Stimulated activated effector memory CD8-positive, alpha-beta T cell treated with anti-CD3 and anti-CD28 coated beads, Interleukin-12 subunit alpha, Interleukin-12 subunit beta, amount 100 ng/mL, for 72 hours (primary cell): ENCODE data around the gene RELB.
"Not testable (repeated sequence)": the region's sequence is repeated elsewhere in the genome, so short reads cannot be mapped to it uniquely, and the experiment has no call there.

Source experiments
- ATAC-seq: fragments of 150-1000 bp; cut with Tn5 transposase; 2 replicates; pipeline ENCODE4 v1.10.0; 2021
- DNase-seq, 2 donors: peaks; one replicate each; pipeline ENCODE4 v3.0.0; 2021 to 2022; ENCODE audit warnings: low spot score in 2 of 2
- H3K27ac Mint-ChIP-seq: one replicate; pipeline ENCODE4 v1.8.0; 2022; ENCODE audit warnings: mild to moderate bottlenecking, mixed read lengths
- H3K36me3 Mint-ChIP-seq: one replicate; pipeline ENCODE4 v1.8.0; 2022; ENCODE audit warnings: mild to moderate bottlenecking, mixed read lengths
- H3K4me1 Mint-ChIP-seq: one replicate; pipeline ENCODE4 v1.8.0; 2022; ENCODE audit warnings: mixed read lengths
- H3K4me3 Mint-ChIP-seq: one replicate; pipeline ENCODE4 v1.8.0; 2022; ENCODE audit warnings: mild to moderate bottlenecking, mixed read lengths
- H3K9me3 Mint-ChIP-seq: one replicate; pipeline ENCODE4 v1.8.0; 2022; ENCODE audit warnings: mixed read lengths

The RELB gene

GRCh38 chr19:45001087-45001739, at the start of gene RELB:
RELB (plus strand) TSS chr19:45001464; CDS start chr19:45001580, 116 bp downstream.
- Mint-ChIP-seq H3K9me3 (no peaks in the 10 kb centered on the region), H3K36me3 (peaks cover 49% of the 10 kb centered on the region), H3K27ac (peak within 1 kb of the TSS; percentile 97), H3K4me3 (peak within 1 kb of the TSS; percentile 86), H3K4me1 (peaks cover 16% of the 10 kb centered on the region)
- peak; percentile 99 for DNase-seq
- ATAC-seq = peak; percentile 83

DNA sequence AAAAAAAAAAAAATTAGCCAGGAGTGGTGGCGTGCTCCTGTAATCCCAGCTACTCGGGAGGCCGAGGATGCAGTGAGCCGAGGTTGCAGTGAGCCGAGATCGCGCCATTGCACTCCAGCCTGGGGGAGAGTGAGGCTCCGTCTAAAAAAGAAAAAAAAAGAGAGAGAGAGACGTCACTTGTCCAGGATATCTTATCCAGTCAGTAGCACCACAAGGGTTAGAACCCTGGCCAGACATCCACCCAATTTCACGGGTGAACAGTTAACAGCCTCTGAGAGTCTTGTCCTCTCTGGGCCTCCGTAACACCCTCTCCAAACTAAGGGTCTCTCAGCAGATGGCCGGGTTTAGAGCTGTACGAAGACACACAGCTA, 47.0 kb upstream of the RELB start:
- Mint-ChIP-seq H3K4me3 (peak overlapping the region; percentile 87), H3K36me3 (peaks cover 19% of the 10 kb centered on the region), H3K4me1 (peaks cover 34% of the 10 kb centered on the region), H3K9me3 (no peaks in the 10 kb centered on the region), H3K27ac (peak overlapping the region; percentile 92)
- ATAC-seq = peak; percentile 0
- no peak for DNase-seq

DNA sequence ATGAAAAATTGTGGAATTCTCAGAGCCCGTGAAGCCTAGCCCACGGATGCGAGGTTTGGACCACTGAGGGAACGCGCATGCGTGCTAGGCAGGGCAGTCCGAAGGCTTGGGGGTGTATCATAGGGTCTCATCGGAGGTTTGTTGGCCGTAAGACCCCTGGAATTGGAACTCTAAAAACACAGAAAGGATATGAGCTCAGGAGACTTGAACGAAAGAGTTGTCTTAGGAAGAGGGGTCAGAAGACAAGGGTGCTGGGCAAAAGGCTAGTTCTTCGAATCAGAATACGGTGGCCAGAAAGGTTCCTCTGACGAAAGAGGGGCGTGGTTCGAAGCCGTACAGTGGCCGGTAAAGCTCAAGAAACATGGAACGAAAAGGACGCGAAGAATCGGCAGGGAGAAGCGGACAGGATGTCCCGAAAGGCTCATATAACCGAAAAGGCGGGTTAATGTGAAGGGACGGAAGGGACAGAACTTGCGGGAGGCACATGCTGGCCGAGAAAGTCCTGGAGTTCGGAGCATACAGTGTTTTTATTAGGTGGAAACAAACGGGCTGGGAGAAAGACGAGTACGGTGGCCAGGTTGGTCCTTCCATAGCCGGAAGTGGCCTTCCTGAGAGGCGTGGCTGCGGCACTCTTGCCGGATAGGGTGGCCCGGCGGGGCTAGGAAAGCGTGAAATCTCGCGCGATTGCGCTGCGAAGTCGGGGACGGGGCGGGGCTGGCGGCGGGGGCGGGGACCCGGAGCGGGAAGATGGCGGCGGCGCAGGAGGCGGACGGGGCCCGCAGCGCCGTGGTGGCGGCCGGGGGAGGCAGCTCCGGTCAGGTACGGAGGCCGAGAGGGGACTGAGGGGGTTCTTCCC, 46.4 kb upstream of the RELB start, which contains the start of gene CLPTM1:
TSS of gene CLPTM1 (plus strand) at position 732 of the 856 bp plus-strand sequence. CDS start at position 748, 16 bp downstream.
- Mint-ChIP-seq H3K9me3 (no peaks in the 10 kb centered on the region), H3K27ac (peak within 1 kb of the TSS; percentile 92), H3K36me3 (peaks cover 19% of the 10 kb centered on the region), H3K4me1 (peaks cover 40% of the 10 kb centered on the region), H3K4me3 (peak within 1 kb of the TSS; percentile 87)
- peak; percentile 96 for ATAC-seq
- DNase-seq = peak; percentile 91 to 96

- Mint-ChIP-seq H3K4me1 (peaks cover 49% of the 10 kb centered on the region), H3K36me3 (peaks cover 25% of the 10 kb centered on the region), H3K4me3 (peak overlapping the region; percentile 87), H3K9me3 (no peaks in the 10 kb centered on the region), H3K27ac (peak overlapping the region; percentile 92)
- DNase-seq (no peak), ATAC-seq (peak; percentile 31)
These were observed 45.5 kb upstream of the RELB start for GRCh38 chr19:44955505-44956439.

DNA sequence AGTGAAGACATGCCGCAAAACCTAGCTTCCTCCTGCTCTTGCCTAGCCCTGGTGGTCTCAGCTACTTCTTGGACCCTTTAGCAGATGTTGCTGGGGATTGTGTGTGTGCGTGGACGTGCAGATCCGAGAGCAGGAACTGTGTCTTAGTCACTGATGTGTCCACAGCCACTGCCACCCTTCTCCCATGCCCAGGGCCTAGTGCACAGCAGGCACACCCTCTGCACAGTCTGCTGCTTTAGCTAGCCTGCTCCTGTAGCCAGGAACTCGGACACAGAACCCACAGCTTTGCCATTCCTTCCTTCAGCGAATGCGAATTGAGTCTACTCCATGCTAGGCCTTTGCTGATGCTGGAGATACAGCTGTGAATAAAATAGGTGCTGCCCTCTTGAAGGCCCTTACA, 43.7 kb upstream of the RELB start:
- peaks cover 35% of the 10 kb centered on the region for H3K36me3 Mint-ChIP-seq
- peaks cover 58% of the 10 kb centered on the region for H3K4me1 Mint-ChIP-seq
- H3K9me3 Mint-ChIP-seq = no peaks in the 10 kb centered on the region
- peak overlapping the region; percentile 87 for H3K4me3 Mint-ChIP-seq
- no peak for ATAC-seq
- peak overlapping the region; percentile 92 for H3K27ac Mint-ChIP-seq
- DNase-seq = no peak

- no peaks in the 10 kb centered on the region for H3K9me3 Mint-ChIP-seq
- peak overlapping the region; percentile 92 for H3K27ac Mint-ChIP-seq
- ATAC-seq = no peak
- no peak for DNase-seq
- H3K4me3 Mint-ChIP-seq = no peak overlapping the region
- H3K36me3 Mint-ChIP-seq = peaks cover 41% of the 10 kb centered on the region
- H3K4me1 Mint-ChIP-seq = peaks cover 58% of the 10 kb centered on the region
These were observed 43.2 kb upstream of the RELB start for GRCh38 chr19:44958090-44958489.

GRCh38 chr19:44959691-44960090, 41.6 kb upstream of the RELB start:
- Mint-ChIP-seq H3K9me3 (no peaks in the 10 kb centered on the region), H3K4me1 (peaks cover 54% of the 10 kb centered on the region), H3K36me3 (peaks cover 50% of the 10 kb centered on the region), H3K4me3 (no peak overlapping the region), H3K27ac (peak overlapping the region; percentile 92)
- no peak for DNase-seq
- no peak for ATAC-seq

GRCh38 chr19:44960906-44961728, 40.1 kb upstream of the RELB start:
- Mint-ChIP-seq H3K36me3 (peaks cover 60% of the 10 kb centered on the region), H3K4me1 (peaks cover 46% of the 10 kb centered on the region), H3K9me3 (no peaks in the 10 kb centered on the region), H3K4me3 (no peak overlapping the region), H3K27ac (peak overlapping the region; percentile 92)
- ATAC-seq (no peak), DNase-seq (no peak)

DNA sequence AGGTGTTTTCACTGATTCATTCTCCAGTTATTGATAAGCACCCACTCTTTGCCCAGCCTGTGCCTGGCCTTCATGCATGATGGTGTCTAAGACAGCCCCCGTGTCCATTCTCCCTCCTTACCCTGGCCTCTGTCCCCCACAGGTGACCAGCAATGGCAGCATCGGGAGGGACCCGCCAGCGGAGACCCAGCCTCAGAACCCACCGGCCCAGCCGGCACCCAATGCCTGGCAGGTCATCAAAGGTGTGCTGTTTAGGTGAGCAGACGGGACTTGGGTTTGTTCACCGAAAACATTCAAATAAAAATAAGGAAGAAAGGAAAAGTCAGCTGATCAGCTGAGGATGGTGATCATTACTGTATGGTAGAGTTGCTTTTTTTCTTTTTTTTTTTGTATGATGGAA, 39.4 kb upstream of the RELB start:
- Mint-ChIP-seq H3K27ac (peak overlapping the region; percentile 92), H3K4me1 (peaks cover 39% of the 10 kb centered on the region), H3K36me3 (peaks cover 67% of the 10 kb centered on the region), H3K4me3 (no peak overlapping the region), H3K9me3 (no peaks in the 10 kb centered on the region)
- ATAC-seq = no peak
- no peak for DNase-seq

DNA sequence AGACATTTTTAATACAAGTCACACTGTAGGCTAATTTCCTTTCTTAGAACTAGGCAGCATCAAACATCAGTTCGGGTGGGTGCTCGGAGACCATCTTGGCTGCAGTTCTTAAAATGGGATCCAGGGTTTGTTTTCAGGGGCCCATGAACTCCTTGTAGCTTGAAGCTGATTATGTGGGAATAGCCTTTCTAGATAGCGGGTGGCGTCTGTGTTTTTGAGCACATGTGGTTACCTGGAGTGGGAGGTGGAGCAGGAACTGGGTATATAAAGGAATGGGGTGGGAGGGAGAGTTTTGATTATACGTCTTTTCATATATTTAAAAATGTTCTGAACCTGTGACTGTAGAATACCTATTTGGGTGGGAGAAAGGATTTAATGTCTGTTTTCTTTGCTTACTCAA, 33.1 kb upstream of the RELB start:
- Mint-ChIP-seq H3K9me3 (no peaks in the 10 kb centered on the region), H3K4me3 (no peak overlapping the region), H3K27ac (peak overlapping the region; percentile 29), H3K4me1 (peaks cover 8% of the 10 kb centered on the region), H3K36me3 (peaks cover 95% of the 10 kb centered on the region)
- ATAC-seq (no peak), DNase-seq (no peak)

GRCh38 chr19:44968670-44969069, 32.6 kb upstream of the RELB start:
- Mint-ChIP-seq H3K4me1 (peaks cover 8% of the 10 kb centered on the region), H3K36me3 (peaks cover 95% of the 10 kb centered on the region), H3K4me3 (no peak overlapping the region), H3K9me3 (no peaks in the 10 kb centered on the region), H3K27ac (no peak overlapping the region)
- DNase-seq = no peak
- ATAC-seq = no peak

DNA sequence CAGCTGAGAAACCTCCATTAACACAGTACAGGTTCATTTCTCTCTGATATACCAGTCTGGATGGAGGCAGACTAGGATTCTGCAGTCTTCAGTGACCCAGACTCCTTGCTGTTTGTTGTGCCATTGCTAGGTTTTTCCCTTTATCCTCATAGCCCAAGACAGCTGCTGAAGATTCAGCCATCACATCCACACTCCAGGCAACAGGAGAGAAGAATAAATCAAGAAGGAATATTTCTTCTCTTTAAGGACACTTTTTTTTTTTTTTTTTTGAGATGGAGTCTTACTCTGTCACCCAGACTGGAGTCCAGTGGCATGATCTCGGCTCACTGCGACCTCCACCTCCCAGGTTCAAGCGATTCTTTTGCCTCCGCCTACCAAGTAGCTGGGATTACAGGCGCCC, 31.8 kb upstream of the RELB start:
- DNase-seq = no peak
- H3K4me3 Mint-ChIP-seq = no peak overlapping the region
- H3K27ac Mint-ChIP-seq = no peak overlapping the region
- no peak for ATAC-seq
- peaks cover 95% of the 10 kb centered on the region for H3K36me3 Mint-ChIP-seq
- H3K4me1 Mint-ChIP-seq = peaks cover 14% of the 10 kb centered on the region
- no peaks in the 10 kb centered on the region for H3K9me3 Mint-ChIP-seq

- not testable (repeated sequence) for H3K27ac Mint-ChIP-seq, H3K4me3 Mint-ChIP-seq, DNase-seq, H3K9me3 Mint-ChIP-seq, ATAC-seq
- Mint-ChIP-seq H3K4me1 (peaks cover 14% of the 10 kb centered on the region), H3K36me3 (peaks cover 95% of the 10 kb centered on the region)
These were observed 29.8 kb upstream of the RELB start for GRCh38 chr19:44971451-44971850.

- DNase-seq (no peak), ATAC-seq (no peak)
- no peak overlapping the region for H3K4me3 Mint-ChIP-seq
- peaks cover 95% of the 10 kb centered on the region for H3K36me3 Mint-ChIP-seq
- H3K27ac Mint-ChIP-seq = peak overlapping the region; percentile 54
- peaks cover 10% of the 10 kb centered on the region for H3K4me1 Mint-ChIP-seq
- H3K9me3 Mint-ChIP-seq = no peaks in the 10 kb centered on the region
These were observed 28.5 kb upstream of the RELB start for GRCh38 chr19:44972802-44973201.
